Stimulated activated CD8-positive, alpha-beta memory T cell treated with anti-CD3 and anti-CD28 coated beads, Interleukin-7, amount 100 ng/mL, for 48 hours (primary cell): ENCODE results near the gene SIGLEC6.

ENCODE experiments used
- DNase-seq, 2 donors: peaks; one replicate each; pipeline ENCODE4 v3.0.0-alpha.2; 2020; ENCODE audit warnings: low read depth in 1 of 2; ENCODE audit errors: extremely low read depth in 1 of 2

The SIGLEC6 gene

DNA sequence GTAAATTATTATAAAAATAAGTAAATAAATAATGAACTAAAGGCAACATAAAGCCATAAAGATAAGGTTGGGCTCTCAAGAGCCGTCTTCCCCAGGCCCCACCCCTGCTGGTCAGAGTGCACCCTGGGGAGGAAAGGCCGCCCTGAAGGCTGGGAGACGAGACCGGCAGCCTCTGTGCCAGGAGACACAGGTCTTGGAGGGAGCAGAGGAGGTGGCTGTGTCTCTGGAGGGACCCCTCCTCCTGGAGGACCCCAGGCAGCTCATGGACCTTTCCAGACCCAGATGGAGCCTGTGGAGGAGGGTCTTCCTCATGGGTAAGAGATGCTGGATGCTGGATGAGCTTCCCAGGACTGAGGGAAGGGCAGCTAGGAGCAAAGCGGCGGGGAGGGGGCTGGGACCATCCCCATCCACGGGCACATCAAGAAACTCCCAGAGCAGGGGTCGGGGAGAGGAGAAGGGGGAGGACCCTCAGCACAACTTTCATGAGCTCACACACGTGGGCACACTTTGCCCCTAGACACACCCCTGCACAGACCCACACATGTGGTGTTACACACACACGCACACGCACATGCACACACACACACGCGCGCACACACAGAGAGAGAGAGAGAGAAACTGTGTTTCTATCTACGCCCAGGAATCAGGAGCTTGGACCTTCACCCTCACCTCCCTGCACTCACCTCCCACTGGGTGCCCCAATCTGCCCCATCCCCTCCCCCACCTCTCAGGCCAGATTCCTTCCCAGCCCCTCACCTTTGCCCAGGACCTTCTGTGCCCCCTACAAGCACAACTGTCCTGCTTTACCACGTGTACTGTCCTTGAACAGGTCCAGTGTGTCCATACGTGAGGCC is 52.9 kb downstream of the SIGLEC6 start, which contains the start of gene CEACAM18:
TSS of gene CEACAM18 (plus strand) at position 159 of the 854 bp plus-strand sequence.
- no peak for DNase-seq

DNA sequence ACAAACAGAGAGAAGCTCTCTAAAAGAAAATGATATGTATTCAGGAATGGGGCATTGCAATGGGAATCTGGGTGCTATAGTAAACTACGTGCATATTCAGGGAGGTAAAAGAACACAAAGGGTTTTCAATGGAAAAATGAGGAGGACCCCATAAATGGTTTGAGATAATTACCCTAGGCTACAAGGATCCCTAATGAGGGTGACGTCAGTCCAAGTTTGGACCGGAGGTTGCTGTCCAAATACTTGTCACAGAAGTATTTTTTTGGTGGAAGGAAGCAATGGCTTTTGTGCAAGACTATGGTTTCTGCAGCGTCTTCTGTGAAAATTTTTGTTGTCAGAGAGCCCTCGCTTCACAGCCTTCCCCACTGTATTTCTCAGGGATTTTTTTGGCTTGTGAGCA is 54.1 kb downstream of the SIGLEC6 start:
- no peak for DNase-seq

DNA sequence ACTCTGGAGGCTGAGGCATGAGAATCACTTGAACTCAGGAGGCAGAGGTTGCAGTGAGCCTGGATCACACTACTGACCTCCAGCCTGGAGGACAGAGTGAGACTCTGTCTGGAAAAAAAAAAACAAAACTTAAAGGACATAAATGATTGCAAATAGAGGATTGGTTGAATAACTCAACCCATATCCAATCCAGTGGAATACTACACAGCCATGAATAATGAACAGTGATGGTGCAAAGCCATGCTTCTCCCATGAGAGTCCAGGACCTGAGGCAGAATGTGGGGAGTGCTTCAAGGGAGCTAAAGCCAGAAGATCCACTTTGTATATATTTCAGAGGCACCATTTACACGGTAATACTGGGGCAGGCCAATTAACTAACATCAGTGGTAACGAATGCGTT is 55.3 kb downstream of the SIGLEC6 start:
- no peak for DNase-seq

DNA sequence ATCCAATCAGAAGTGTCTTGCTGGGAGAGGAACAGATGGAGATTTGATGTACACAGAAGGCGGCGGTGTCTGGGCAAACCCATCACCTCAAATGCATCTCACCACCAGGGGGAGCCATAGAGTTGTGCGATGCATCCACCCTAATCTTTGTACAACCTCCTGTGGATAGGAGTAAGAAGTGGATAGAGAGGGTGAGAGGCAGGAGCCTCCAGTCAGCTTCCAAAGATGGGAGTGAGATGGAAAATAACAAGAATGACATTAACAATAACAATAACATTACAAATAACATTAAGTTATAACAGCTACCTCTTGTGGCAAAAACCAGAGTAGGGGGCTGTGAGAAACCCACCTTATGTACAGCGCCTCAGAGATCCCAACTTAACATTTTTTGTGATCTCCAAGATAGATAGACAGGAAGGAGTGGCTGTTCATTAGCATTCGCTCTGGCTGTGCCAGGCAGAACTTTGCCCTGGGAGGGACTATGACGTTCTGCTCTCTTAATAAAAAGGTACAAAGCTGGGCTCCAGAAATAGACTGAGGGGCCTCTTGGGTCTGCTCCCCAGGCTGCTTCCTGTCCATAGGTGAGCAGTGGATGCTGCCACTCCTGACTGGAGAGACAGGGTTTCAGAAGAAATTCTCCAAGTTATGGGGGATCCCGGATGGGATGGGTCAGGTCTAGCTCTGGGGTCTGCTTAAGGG is 58.3 kb downstream of the SIGLEC6 start:
- peak; percentile 55 to 76 for DNase-seq

DNA sequence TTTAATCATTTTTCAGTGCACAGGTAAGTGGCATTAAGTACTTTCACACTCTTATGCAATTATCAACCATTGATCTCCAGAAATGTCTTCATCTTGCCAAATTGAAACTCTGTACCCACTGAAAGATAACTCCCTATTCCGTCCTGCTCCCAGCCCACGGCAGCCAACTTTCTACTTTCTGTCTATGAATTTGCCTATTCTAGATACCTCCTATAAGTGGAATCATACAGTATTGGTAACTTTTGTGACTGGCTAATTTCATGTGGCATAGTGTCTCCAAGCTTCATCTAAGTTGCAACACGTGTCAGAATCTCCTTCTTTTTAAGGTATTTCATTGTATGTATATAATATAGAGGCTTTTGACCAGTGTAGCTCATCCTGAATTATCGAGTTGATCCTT is 58.9 kb downstream of the SIGLEC6 start:
- DNase-seq: no peak

DNA sequence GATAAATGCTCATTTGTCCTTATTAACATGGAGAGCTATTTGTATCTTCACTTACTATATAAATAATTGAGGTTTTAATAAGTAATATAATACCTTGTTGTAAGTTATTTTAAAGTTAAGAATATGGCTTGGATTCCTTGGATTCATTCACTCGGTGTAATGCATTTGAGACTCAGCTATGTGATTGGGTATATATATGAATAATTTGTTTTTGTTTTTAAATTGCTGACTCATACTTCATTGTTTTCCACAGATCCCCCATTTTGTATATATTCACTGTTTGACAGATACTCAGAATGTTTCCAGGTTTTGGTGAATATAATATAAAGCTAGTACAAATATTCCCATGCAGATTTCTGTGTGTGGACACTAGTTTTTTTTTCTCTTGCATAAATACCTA is 59.9 kb downstream of the SIGLEC6 start:
- DNase-seq: no peak

DNA sequence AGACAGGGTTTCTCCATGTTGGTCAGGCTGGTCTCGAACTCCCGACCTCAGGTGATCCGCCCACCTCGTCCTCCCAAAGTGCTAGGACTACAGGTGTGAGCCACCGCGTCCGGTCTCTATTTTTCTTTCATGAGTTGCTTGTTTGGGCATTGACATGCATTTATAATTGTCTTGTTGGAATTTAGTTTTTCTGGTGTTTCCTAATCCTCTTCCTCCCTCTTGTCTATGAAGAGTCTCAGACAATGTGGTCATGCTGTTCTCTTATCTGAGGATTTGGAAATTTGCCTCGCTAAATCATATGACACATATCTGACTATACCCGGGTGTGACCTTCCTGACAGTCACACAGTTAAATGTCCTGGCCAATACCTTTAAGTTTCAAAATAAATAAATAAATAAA is 60.5 kb downstream of the SIGLEC6 start:
- no peak for DNase-seq

DNA sequence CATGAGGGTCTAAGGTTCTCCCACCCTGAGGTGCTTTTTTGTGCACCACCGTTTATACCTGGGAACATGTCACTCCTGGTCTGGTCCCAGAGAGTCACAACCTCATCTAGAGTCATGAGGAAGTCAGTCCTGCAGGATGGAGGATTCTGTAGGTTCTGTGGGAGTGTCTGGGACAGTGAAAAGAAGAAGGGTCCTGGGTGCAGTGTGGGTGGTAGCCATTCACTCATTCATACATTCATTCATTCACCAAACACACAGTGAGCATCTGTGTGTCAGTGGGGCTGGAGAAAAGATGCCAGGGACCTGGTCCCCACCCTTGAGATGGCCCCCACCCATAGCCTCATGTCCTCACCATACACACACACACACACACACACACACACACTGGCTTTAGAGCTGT is 61.8 kb downstream of the SIGLEC6 start:
- no peak for DNase-seq

DNA sequence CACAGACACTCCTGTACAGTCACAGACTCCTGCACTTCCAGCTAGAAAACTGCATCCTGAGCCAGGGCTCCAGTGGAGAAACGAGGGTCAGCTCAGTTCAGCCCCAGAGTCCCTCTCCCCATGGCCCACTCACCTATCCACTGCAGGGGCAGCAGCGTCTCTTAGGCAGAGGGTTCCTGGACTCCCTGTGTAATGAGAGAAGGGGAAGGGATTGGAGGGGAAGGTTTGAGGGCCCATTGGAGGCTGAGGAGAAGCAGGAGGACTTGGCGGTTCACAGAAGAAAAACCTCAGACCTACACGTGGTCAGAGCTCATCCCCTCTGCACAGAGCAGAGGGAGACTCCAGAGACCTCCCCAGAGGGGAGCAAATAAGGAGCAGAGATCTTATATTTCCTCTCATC is 62.3 kb downstream of the SIGLEC6 start:
- no peak for DNase-seq

DNA sequence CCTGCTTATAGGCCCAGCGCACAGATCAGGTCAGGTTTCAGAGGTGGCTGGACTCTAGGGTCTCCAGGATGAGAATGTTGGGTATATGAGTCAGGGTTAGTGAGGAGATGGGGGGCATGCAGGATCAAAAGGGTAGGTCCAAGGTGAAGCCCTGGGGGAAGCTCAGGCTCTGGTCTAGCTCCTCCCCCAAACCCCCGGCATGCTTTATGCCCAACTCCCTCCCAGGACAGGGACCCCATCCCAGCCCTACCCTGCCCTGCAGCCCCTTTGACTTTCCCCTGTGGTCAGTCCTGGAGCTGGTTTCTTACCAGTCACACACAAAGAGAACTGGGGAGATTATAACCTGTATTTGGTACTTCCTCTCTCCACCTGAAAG is 62.9 kb downstream of the SIGLEC6 start:
- no peak for DNase-seq

DNA sequence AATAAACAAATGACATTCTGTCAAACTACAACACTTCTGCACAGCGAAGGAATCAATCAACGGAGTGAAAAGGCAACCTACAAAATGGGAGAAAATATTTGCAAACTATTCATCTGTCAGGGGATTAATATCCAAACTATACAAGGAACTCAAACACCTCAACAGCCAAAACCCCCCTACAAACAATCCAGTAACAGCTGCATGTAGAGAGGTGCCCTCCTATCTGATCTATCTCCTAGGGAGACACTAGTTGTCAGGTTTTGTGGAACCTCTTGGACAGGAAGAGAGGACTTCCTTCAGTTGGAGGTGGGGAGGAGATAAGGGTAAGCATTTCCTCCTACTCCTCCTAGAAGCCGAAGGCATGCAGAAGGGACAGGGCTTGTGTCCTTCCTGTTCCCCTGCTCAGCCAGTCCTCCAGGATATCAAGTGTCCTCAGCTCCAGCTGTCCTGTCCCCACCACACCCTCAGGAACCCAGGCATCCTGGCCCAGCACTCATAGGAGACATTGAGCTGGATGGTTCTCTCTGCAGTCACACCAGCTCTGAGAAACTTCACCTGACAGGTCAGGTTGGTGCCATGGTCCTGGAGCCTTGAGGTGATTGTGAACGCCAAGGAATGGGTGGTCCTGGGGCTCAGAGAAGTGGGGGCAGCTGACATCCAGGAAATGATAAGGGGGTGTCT is 63.5 kb downstream of the SIGLEC6 start:
- DNase-seq: no peak
